ENCODE results near the gene GDPD4. TPM values are rescaled to one million over a fixed set of nuclear protein-coding genes. Genes with fewer than 3 reads are reported as not detected.

Gene GDPD4
- total and polyA plus RNA-seq, 9 of the 15 experiments (the other 6 are each of a cell fraction or from before 2014, with no cell fraction given): 0.40 TPM; not detected in 8

GRCh38 chr11:77191823-77192495 is 109.5 kb downstream of the GDPD4 start (continued):
- TF ChIP-seq CTCF (IDR thresholded peaks at IDR 0.05 in 2 of 3, conservative IDR thresholded peaks at IDR 0.05 in 1 of 3; ENCODE audit: insufficient read depth in 2 of 3, low read depth in 1 of 3, low read length in 3 of 3): peak; percentile 96 to 98 (median 97)
- no peak for TF ChIP-seq ARID2 (IDR thresholded peaks at IDR 0.05)
- TF ChIP-seq ZBTB34 (CRISPR knock-in tag; IDR thresholded peaks at IDR 0.05): no peak
- no peak for TF ChIP-seq NONO (IDR thresholded peaks at IDR 0.05; ENCODE audit: low read depth in 2 of 2, low read length in 1 of 2)
- TF ChIP-seq ZNF134 (CRISPR knock-in tag; conservative IDR thresholded peaks at IDR 0.05): no peak
- TF ChIP-seq FOXJ2 (tag; IDR thresholded peaks at IDR 0.05): no peak
- no peak for TF ChIP-seq FUS (optimal IDR thresholded peaks at IDR 0.05; ENCODE audit: low read depth, low read length)
- no peak for TF ChIP-seq JUNB (CRISPR knock-in tag; conservative IDR thresholded peaks at IDR 0.05)
- no peak for TF ChIP-seq MCM7 (IDR thresholded peaks at IDR 0.05)
- no peak for TF ChIP-seq CREBBP (IDR thresholded peaks at IDR 0.05; ENCODE audit: low read depth, low read length)
- TF ChIP-seq ZNF311 (CRISPR knock-in tag; IDR thresholded peaks at IDR 0.05): no peak
- no peak for TF ChIP-seq ZBTB2 (IDR thresholded peaks at IDR 0.05)
- TF ChIP-seq MIER1 (IDR thresholded peaks at IDR 0.05; ENCODE audit: low read depth): no peak
- no peak for TF ChIP-seq ZKSCAN3 (CRISPR knock-in tag; IDR thresholded peaks at IDR 0.05)
- TF ChIP-seq PCBP1 (IDR thresholded peaks at IDR 0.05; ENCODE audit: low read depth, low read length, poor library complexity, severe bottlenecking): no peak
- TF ChIP-seq NR2F6 (CRISPR knock-in tag; IDR thresholded peaks at IDR 0.05): no peak
- TF ChIP-seq ZNF830 (CRISPR knock-in tag; IDR thresholded peaks at IDR 0.05): no peak
- TF ChIP-seq ZNF140 (CRISPR knock-in tag; IDR thresholded peaks at IDR 0.05): no peak
- TF ChIP-seq ZNF699 (CRISPR knock-in tag; IDR thresholded peaks at IDR 0.05; ENCODE audit: insufficient replicate concordance): no peak
- no peak for TF ChIP-seq ZNF436 (CRISPR knock-in tag; IDR thresholded peaks at IDR 0.05)
- peak; percentile 62 for TF ChIP-seq SMC3 (conservative IDR thresholded peaks at IDR 0.05; ENCODE audit: insufficient read depth, low read depth, low read length)
- TF ChIP-seq SAFB2 (IDR thresholded peaks at IDR 0.05; ENCODE audit: borderline replicate concordance, low read depth, low read length, severe bottlenecking): no peak
- no peak for TF ChIP-seq ZNF280A (IDR thresholded peaks at IDR 0.05; ENCODE audit: low read depth, partially characterized antibody)
- TF ChIP-seq ZKSCAN8 (CRISPR knock-in tag; IDR thresholded peaks at IDR 0.05): no peak
